H4 (cell line): ENCODE data around the gene XPR1. TPM values are rescaled to one million over a fixed set of nuclear protein-coding genes. Genes with fewer than 3 reads are reported as not detected.

Experiments used
- DNase-seq: peaks from one replicate; pipeline ENCODE4 v3.0.0-alpha.2; 2015; ENCODE audit warnings: low spot score
- total RNA-seq: library from RNA; depleted of rRNA; stranded (reverse); fragments of >200 nt; shearing (Covaris generic); gene quantifications from 2 replicates; pipeline ENCODE4 v1.2.3, GENCODE V29; 2014; rRNA removed

XPR1 gene
- total RNA-seq, 1 experiment from 2014 or later = 23.5 TPM

- no peak for DNase-seq
Observed at GRCh38 chr1:180930687-180931086, 298.9 kb downstream of the XPR1 start.

DNA sequence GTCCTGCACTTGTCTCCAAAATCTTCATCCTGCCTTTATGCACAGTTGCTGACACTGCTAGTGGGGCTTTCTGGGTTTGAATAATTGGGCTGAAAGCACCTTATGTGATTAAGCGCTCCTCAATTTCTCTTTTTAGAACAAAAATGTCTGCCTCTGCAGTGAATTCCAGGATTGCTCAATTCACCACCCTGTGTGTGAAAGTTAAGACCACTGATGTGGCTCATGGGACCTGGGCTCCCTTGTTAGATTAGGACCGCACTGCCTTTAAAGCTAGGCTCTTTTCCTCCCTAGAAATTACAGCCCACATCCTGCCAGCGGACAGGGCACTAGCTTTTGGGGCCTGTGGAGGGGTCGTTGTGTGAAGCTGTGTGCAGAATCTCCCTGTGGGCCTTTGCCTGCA lies 299.7 kb downstream of the XPR1 start:
- DNase-seq = no peak

- DNase-seq = no peak
Observed at GRCh38 chr1:180932378-180932777, 300.6 kb downstream of the XPR1 start.

DNA sequence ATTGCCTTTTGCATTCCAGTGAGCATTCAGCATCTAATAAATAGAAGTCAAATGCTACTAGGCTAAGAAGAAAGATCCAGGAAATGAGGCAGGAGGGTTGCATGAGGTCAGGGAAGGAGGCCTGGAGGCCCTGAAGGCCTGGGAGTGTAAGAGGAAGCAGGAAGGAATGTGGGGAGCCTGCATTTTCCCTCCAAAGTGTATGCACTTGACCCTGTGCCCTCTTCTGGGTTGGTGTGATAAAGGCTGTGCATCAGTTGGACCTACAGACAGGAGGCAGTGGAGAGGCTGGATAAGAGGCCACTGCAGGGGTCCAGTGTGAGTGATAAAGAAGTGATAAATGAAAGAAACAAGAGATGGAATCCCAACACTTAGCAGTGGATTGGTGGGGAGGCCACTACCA lies 301.3 kb downstream of the XPR1 start:
- no peak for DNase-seq

- DNase-seq = no peak
Observed at GRCh38 chr1:180934563-180934962, 302.7 kb downstream of the XPR1 start.

- DNase-seq = no peak
Observed at GRCh38 chr1:180935326-180936109, 303.7 kb downstream of the XPR1 start.

GRCh38 chr1:180936110-180937011 lies 304.5 kb downstream of the XPR1 start:
- no peak for DNase-seq

GRCh38 chr1:180937012-180937372 lies 305.2 kb downstream of the XPR1 start:
- no peak for DNase-seq

DNA sequence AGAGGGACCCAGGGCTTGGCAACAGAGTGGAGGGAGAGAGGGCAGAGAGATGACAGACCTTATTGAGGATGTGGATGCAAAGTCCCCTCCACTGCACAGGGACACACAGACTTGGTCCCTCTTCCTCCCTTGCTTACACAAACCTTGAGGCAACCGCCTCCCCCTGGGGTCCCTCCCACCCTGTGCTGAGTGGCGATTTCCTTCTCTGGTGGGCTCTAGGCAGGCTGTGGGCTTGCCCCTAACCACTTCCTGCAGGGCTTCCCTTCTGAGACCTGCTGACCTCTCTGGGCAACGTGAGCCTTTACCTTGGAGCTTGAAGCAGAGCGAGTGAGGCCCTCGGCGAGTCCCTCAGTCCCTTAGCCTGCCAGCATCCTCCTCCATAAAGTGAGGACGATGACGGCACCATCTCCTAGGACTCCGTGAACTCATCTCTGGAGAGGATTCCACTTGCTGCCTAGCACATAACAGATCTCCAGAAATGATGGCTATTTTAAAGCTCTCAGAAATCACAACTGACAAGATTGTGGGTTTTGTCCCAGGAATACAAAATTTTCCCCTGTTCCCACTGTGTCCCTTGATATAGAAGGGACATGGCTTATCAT lies 305.9 kb downstream of the XPR1 start:
- no peak for DNase-seq

DNA sequence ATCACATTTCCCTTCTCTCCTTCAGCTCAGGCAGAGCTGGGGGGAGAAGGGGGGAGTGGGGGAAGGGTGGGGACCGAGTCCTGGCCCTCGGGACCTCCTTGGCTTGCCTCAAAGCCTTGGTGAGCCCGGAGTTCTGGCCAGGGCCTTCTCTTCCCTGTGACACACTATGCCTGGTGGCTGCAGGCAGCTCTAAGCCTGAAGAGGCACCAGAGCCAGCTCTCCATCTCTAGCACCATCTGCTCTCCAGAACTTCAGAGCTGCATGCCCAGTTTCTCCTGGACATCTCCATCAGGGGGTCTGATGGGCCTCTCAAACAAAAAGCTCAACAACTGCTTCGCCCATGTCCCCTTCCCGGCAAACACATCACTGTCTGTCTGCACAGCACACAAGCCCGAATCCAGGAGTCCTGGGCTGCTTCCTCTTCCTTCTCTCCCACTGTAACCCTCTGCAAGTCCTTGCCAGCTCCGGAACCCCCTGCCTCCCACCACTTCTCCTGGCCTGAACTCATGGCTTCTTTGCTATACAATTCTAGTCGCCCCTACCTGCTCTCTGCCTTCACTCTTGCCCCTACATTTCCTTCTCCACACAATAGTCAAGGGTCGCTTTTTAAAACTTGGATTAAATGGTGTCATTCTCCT lies 307.4 kb downstream of the XPR1 start:
- DNase-seq = no peak

DNA sequence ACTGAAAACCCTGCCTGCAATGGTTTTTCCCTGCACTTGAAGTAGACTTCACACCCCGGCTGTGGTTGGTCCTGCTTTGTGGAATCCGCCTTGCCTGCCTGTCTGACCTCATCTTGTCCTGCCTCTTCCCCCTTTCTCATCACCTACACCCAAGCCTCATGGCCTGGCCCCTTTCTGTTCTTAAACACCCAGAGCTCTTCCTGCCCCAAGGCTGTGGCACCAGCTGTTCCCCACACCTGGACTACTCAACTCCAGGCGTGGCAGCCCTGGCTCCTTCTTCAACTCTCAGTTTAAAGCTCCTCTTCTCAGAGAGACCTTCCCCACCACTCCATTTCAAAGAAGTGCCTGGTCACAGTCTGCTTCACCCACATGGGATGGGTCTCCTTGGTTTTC lies 307.9 kb downstream of the XPR1 start:
- DNase-seq = no peak

Other genes with a start within 250 kb of the XPR1 start
- 66.9 and 67.6 TPM in 2 replicates for gene ACBD6, start 129.4 kb upstream of the XPR1 start, total RNA-seq
- not detected in 2 replicates for gene OVAAL, start 73.1 kb upstream of the XPR1 start, total RNA-seq